Caco-2 (cell line): Measurements from ENCODE around the gene SEC11A. TPM values are rescaled to one million over a fixed set of nuclear protein-coding genes. Genes with fewer than 3 reads are reported as not detected.

ENCODE experiments used
- BruUV-seq: library from RNA; stranded (reverse); fragments of 400-500 nt; replicated peaks from 2 replicates; lab custom pipeline; 2021; lab: Mats Ljungman, UMichigan
- CTCF ChIA-PET: fragments of 300-600 bp; sonication (Branson Sonifier 250); formaldehyde crosslinking; loops from one replicate; lab custom pipeline; 2022; ENCODE audit warnings: antibody characterized with exemption; lab: Charles Lee
- POLR2A ChIA-PET: fragments of 300-600 bp; sonication (Branson Sonifier 250); formaldehyde crosslinking; loops from one replicate; lab custom pipeline; 2022; ENCODE audit warnings: antibody characterized with exemption; lab: Charles Lee
- DNase-seq, 2 experiments: peaks; one replicate each; pipeline versions ENCODE4 v3.0.0 to v3.0.0-alpha.2; 2020 to 2022
- H3K27me3 ChIP-seq: replicated peaks from 2 replicates; pipeline ENCODE4 v1.6.0; 2011; ENCODE audit warnings: low read length; ENCODE audit not compliant: control insufficient read depth, insufficient read depth
- H3K36me3 ChIP-seq: 2 replicates; pipeline ENCODE4 v1.5.1; 2011; ENCODE audit warnings: low read length; ENCODE audit not compliant: control insufficient read depth, insufficient read depth
- H3K4me1 ChIP-seq: fragments of 250-450 bp; sonication (Bioruptor Pico); 2 replicates; pipeline ENCODE4 v1.5.1; 2020; ENCODE audit warnings: mild to moderate bottlenecking
- H3K4me3 ChIP-seq: 2 replicates; pipeline ENCODE4 v1.5.1; 2011; ENCODE audit warnings: low read depth, mild to moderate bottlenecking, control low read depth, low read length
- H3K9me3 ChIP-seq: fragments of 250-450 bp; sonication (Bioruptor Pico); 2 replicates; pipeline ENCODE4 v1.5.1; 2020; ENCODE audit warnings: mild to moderate bottlenecking, moderate library complexity
- H3K27ac Mint-ChIP-seq: one replicate; pipeline ENCODE4 v1.8.0; 2022; ENCODE audit warnings: mixed read lengths; ENCODE audit not compliant: unreplicated experiment
- H3K27me3 Mint-ChIP-seq: one replicate; pipeline ENCODE4 v1.8.0; 2022; ENCODE audit warnings: mixed read lengths; ENCODE audit not compliant: insufficient read depth, unreplicated experiment
- H3K36me3 Mint-ChIP-seq: one replicate; pipeline ENCODE4 v1.8.0; 2022; ENCODE audit warnings: mild to moderate bottlenecking, mixed read lengths; ENCODE audit not compliant: insufficient read depth, unreplicated experiment
- H3K4me1 Mint-ChIP-seq: one replicate; pipeline ENCODE4 v1.8.0; 2022; ENCODE audit warnings: low read depth, mixed read lengths; ENCODE audit not compliant: unreplicated experiment
- H3K4me3 Mint-ChIP-seq: one replicate; pipeline ENCODE4 v1.8.0; 2022; ENCODE audit warnings: mild to moderate bottlenecking, moderate library complexity, mixed read lengths; ENCODE audit not compliant: unreplicated experiment
- H3K9me3 Mint-ChIP-seq: one replicate; pipeline ENCODE4 v1.8.0; 2022; ENCODE audit warnings: mixed read lengths; ENCODE audit not compliant: unreplicated experiment
- CTCF ChIP-seq, 2 experiments: fragments of 200-600 bp in 1 of 2; IDR thresholded peaks; 1 replicate in 1 of 2; 2 replicates in 1 of 2; pipeline versions ENCODE4 v1.5.1 to v1.8.0; 2011 to 2022; ENCODE audit warnings: antibody characterized with exemption in 1 of 2, control low read depth in 1 of 2, inconsistent platforms in 1 of 2, low read depth in 1 of 2, low read length in 1 of 2, mild to moderate bottlenecking in 1 of 2, moderate library complexity in 1 of 2; ENCODE audit not compliant: insufficient read depth in 1 of 2, severe bottlenecking in 1 of 2, unreplicated experiment in 1 of 2
- intact Hi-C: fragments of 100-400 bp; cut with micrococcal nuclease; formaldehyde crosslinking; loops from one replicate; pipeline ENCODE4 v1.10.0; 2022; ENCODE audit not compliant: unreplicated experiment
- total RNA-seq: library from RNA; stranded (reverse); gene quantifications from 2 replicates; pipeline ENCODE4 v1.2.3, GENCODE V29; 2022

The SEC11A gene
- total RNA-seq, 1 experiment from 2014 or later: 211 TPM

- no peak for DNase-seq
- peak overlapping the region; percentile 35 for H3K27ac Mint-ChIP-seq
- BruUV-seq: no TSS peak
- peak overlapping the region; percentile 77 for H3K4me3 Mint-ChIP-seq
- H3K36me3 Mint-ChIP-seq: peaks cover 40% of the 10 kb centered on the region
- Histone ChIP-seq H3K9me3 (no peaks in the 10 kb centered on the region), H3K27me3 (no peaks in the 10 kb centered on the region), H3K4me1 (peaks cover 6% of the 10 kb centered on the region; the same call in 1 of the 2 replicates), H3K36me3 (no peaks in the 10 kb centered on the region), H3K4me3 (peak overlapping the region; percentile 60)
- ChIA-PET CTCF (interaction anchor here (0.6 to 3.3 kb wide), 6 partner anchors 28 to 269 kb away, joined by 3 to 18 read pairs (median 6); partner anchors contain the start of gene ZSCAN2), POLR2A (interaction anchor here (1.1 kb wide), 1 partner anchor 76 kb away, joined by 3 read pairs; no protein-coding TSS in a partner anchor)
- peaks cover 6% of the 10 kb centered on the region for H3K4me1 Mint-ChIP-seq
- no peaks in the 10 kb centered on the region for H3K9me3 Mint-ChIP-seq
- TF ChIP-seq CTCF (IDR thresholded peaks at IDR 0.05; ENCODE audit: insufficient read depth in 1 of 2, low read depth in 1 of 2, low read length in 1 of 2, severe bottlenecking in 1 of 2, unreplicated experiment in 1 of 2): no peak
- intact Hi-C loops: loop anchor here (2.0 to 10.0 kb wide), 2 partner anchors 56 to 92 kb away; partner anchors contain the start of gene SEC11A
- no peaks in the 10 kb centered on the region for H3K27me3 Mint-ChIP-seq
Observed at GRCh38 chr15:84658788-84659411, 57.0 kb downstream of the SEC11A start.

GRCh38 chr15:84658080-84658787, 57.7 kb downstream of the SEC11A start, which contains the start of gene NMB:
Gene NMB (minus strand): TSS chr15:84658199. CDS start chr15:84658152, 47 bp downstream.
- peaks cover 6% of the 10 kb centered on the region for H3K4me1 Mint-ChIP-seq
- ChIA-PET CTCF (interaction anchor here (0.6 to 3.3 kb wide), 6 partner anchors 28 to 1068 kb away, joined by 3 to 18 read pairs (median 6); partner anchors contain the start of gene ZSCAN2), POLR2A (interaction anchor here (0.6 to 1.1 kb wide), 3 partner anchors 77 to 268 kb away, joined by 3 to 4 read pairs (median 3); no protein-coding TSS in a partner anchor)
- no peaks in the 10 kb centered on the region for H3K27me3 ChIP-seq
- H3K4me1 ChIP-seq: peaks cover 10% of the 10 kb centered on the region; the same call in 1 of the 2 replicates
- H3K27me3 Mint-ChIP-seq: no peaks in the 10 kb centered on the region
- no peaks in the 10 kb centered on the region for H3K9me3 ChIP-seq
- DNase-seq: peak; percentile 89 to 92
- H3K27ac Mint-ChIP-seq: peak within 1 kb of the TSS; percentile 35
- H3K4me3 ChIP-seq: peak within 1 kb of the TSS; percentile 60
- no TSS peak for BruUV-seq
- TF ChIP-seq CTCF (IDR thresholded peaks at IDR 0.05; ENCODE audit: insufficient read depth in 1 of 2, low read depth in 1 of 2, low read length in 1 of 2, severe bottlenecking in 1 of 2, unreplicated experiment in 1 of 2): peak; percentile 80 to 94
- H3K4me3 Mint-ChIP-seq: peak within 1 kb of the TSS; percentile 77
- H3K36me3 ChIP-seq: no peaks in the 10 kb centered on the region
- peaks cover 38% of the 10 kb centered on the region for H3K36me3 Mint-ChIP-seq
- intact Hi-C loops: loop anchor here (2.0 to 10.0 kb wide), 2 partner anchors 57 to 93 kb away; partner anchors contain the start of gene SEC11A
- H3K9me3 Mint-ChIP-seq: no peaks in the 10 kb centered on the region

GRCh38 chr15:84657748-84658079, 58.2 kb downstream of the SEC11A start:
- TF ChIP-seq CTCF (IDR thresholded peaks at IDR 0.05; ENCODE audit: insufficient read depth in 1 of 2, low read depth in 1 of 2, low read length in 1 of 2, severe bottlenecking in 1 of 2, unreplicated experiment in 1 of 2): no peak
- H3K36me3 ChIP-seq: peaks cover under 1% of the 10 kb centered on the region
- BruUV-seq: TSS peak; percentile 2
- Mint-ChIP-seq H3K4me3 (peak overlapping the region; percentile 77), H3K27me3 (no peaks in the 10 kb centered on the region), H3K9me3 (no peaks in the 10 kb centered on the region), H3K4me1 (peaks cover 6% of the 10 kb centered on the region), H3K27ac (peak overlapping the region; percentile 35), H3K36me3 (peaks cover 34% of the 10 kb centered on the region)
- ChIA-PET POLR2A (no interaction called here), CTCF (interaction anchor here (3.3 kb wide), 1 partner anchor 58 kb away, joined by 18 read pairs; the partner anchor contains the start of gene ZSCAN2)
- H3K27me3 ChIP-seq: no peaks in the 10 kb centered on the region
- H3K9me3 ChIP-seq: no peaks in the 10 kb centered on the region
- peaks cover 10% of the 10 kb centered on the region; the same call in 1 of the 2 replicates for H3K4me1 ChIP-seq
- DNase-seq: no peak
- peak overlapping the region; percentile 60 for H3K4me3 ChIP-seq
- intact Hi-C loops: loop anchor here (2.0 to 10.0 kb wide), 2 partner anchors 57 to 93 kb away; partner anchors contain the start of gene SEC11A
